HepG2 (cell line): Measurements from ENCODE around the gene SNX30. TPM values are rescaled to one million over a fixed set of nuclear protein-coding genes. Genes with fewer than 3 reads are reported as not detected.
A peak's percentile ranks its signal among the peaks of the same experiment; 100 is the strongest.

Experiments used
- KAT7 ChIP-seq: IDR thresholded peaks from 2 replicates; pipeline ENCODE4 v1.6.1; 2018; ENCODE audit warnings: borderline replicate concordance, missing compliant biosample characterization
- PHF5A ChIP-seq: IDR thresholded peaks from one replicate; pipeline ENCODE4 v1.6.1; 2018; ENCODE audit warnings: low read depth, missing genetic modification reagents; ENCODE audit not compliant: unreplicated experiment
- RBFOX2 ChIP-seq: fragments of 200-400 bp; formaldehyde crosslinking; IDR thresholded peaks from 2 replicates; pipeline ENCODE4 v1.6.1; 2017; ENCODE audit warnings: low read depth, mild to moderate bottlenecking, low read length
- TEAD3 ChIP-seq: optimal IDR thresholded peaks from 2 replicates; pipeline ENCODE3; 2016; ENCODE audit warnings: borderline replicate concordance
- XRCC5 ChIP-seq: fragments of 200-400 bp; formaldehyde crosslinking; optimal IDR thresholded peaks from 2 replicates; pipeline ENCODE3; 2017; ENCODE audit warnings: mild to moderate bottlenecking, low read length
- ZBTB8A ChIP-seq: sonication (generic); formaldehyde crosslinking; IDR thresholded peaks from 2 replicates; pipeline ENCODE4 v1.4.0; 2020; ENCODE audit warnings: mild to moderate bottlenecking, low read depth, missing genetic modification reagents, borderline replicate concordance
- ZC3H13 ChIP-seq: sonication (generic); formaldehyde crosslinking; IDR thresholded peaks from 2 replicates; pipeline ENCODE4 v1.8.1; 2023; ENCODE audit warnings: mild to moderate bottlenecking, missing genetic modification reagents, moderate library complexity
- ZNF24 ChIP-seq: fragments of 450-650 bp; IDR thresholded peaks from 2 replicates; pipeline ENCODE4 v1.6.1; 2017; ENCODE audit warnings: antibody characterized with exemption, mild to moderate bottlenecking
- ZSCAN25 ChIP-seq: sonication (generic); formaldehyde crosslinking; IDR thresholded peaks from 2 replicates; pipeline ENCODE4 v1.8.0; 2022; ENCODE audit warnings: mild to moderate bottlenecking, missing genetic modification reagents
- polyA plus RNA-seq, 8 experiments: library from polyadenylated mRNA; depleted of rRNA in 3 of 8; stranded (reverse) in 7 of 8; unstranded in 1 of 8; fragments of >200 nt; fragmentation: Illumina TruSeq in 4 of 8; extraction: Trizol in 4 of 8; gene quantifications; 2 replicates each; pipeline versions ENCODE4 v1.2.1 to v1.2.3, GENCODE V29; 2011 to 2016; ENCODE audit warnings: low read depth in 4 of 8, missing spikeins in 1 of 8, mixed read lengths in 1 of 8; ENCODE audit not compliant: insufficient read depth in 1 of 8
- total RNA-seq, 5 experiments: library from RNA; depleted of rRNA; stranded (reverse); fragments of >200 nt; fragmentation: Illumina TruSeq; extraction: Trizol; gene quantifications; 2 replicates each; pipeline ENCODE4 v1.2.3, GENCODE V29; 2016; ENCODE audit warnings: low read depth in 1 of 5
- TF ChIP-seq, protein P1 (sequence below): sonication (generic); formaldehyde crosslinking; IDR thresholded peaks from 2 replicates; pipeline ENCODE4 v1.8.0; 2022; ENCODE audit warnings: missing genetic modification reagents, mild to moderate bottlenecking, borderline replicate concordance
- TF ChIP-seq, protein P2 (sequence below): sonication (generic); formaldehyde crosslinking; IDR thresholded peaks from 2 replicates; pipeline ENCODE4 v1.5.0; 2020; ENCODE audit warnings: mild to moderate bottlenecking, missing genetic modification reagents
- TF ChIP-seq, protein P3 (sequence below): sonication (generic); formaldehyde crosslinking; IDR thresholded peaks from 2 replicates; pipeline ENCODE4 v1.9.0; 2021; ENCODE audit warnings: mild to moderate bottlenecking, missing genetic modification reagents
- TF ChIP-seq, protein P4 (sequence below): sonication (generic); formaldehyde crosslinking; conservative IDR thresholded peaks from 2 replicates; pipeline ENCODE4 v1.8.0; 2022; ENCODE audit warnings: missing genetic modification reagents
- TF ChIP-seq, protein P5 (sequence below): sonication (generic); formaldehyde crosslinking; IDR thresholded peaks from 2 replicates; pipeline ENCODE4 v1.8.1; 2022; ENCODE audit warnings: mild to moderate bottlenecking, missing genetic modification reagents
- TF ChIP-seq, protein P6 (sequence below): sonication (generic); formaldehyde crosslinking; IDR thresholded peaks from 2 replicates; pipeline ENCODE4 v1.4.0; 2020; ENCODE audit warnings: missing genetic modification reagents; ENCODE audit errors: not compliant biosample characterization

SNX30 gene
- total and polyA plus RNA-seq, 2 of the 13 experiments (the other 11 are each of a cell fraction or from before 2014, with no cell fraction given), result 4.4 to 12.4 TPM

DNA sequence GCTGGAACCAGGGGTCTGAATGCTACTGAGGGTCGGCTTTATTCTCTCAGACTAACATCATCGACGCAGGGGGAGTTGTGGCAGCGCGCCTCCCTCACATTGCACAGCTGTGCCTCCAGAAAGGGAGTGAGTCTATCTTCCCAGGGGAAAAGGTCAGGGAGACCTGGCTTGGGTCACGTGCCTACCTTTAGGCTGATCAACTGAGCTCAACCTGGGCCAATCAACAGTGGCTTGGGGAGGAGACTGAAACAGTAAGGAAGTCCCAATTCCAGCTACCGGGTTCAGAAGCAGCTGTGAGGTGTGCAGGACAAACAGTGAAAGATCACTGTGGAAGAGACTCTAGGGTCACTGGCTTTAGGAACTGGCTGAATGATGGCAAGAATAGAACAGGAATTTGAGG, 14.3 kb downstream of the SNX30 start (continued):
- TF ChIP-seq, protein P1, sequence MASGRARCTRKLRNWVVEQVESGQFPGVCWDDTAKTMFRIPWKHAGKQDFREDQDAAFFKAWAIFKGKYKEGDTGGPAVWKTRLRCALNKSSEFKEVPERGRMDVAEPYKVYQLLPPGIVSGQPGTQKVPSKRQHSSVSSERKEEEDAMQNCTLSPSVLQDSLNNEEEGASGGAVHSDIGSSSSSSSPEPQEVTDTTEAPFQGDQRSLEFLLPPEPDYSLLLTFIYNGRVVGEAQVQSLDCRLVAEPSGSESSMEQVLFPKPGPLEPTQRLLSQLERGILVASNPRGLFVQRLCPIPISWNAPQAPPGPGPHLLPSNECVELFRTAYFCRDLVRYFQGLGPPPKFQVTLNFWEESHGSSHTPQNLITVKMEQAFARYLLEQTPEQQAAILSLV, result no peak
- no peak for TF ChIP-seq ZC3H13
- TF ChIP-seq ZNF24, result no peak
- TF ChIP-seq ZBTB8A, result no peak
- TF ChIP-seq, protein P2, sequence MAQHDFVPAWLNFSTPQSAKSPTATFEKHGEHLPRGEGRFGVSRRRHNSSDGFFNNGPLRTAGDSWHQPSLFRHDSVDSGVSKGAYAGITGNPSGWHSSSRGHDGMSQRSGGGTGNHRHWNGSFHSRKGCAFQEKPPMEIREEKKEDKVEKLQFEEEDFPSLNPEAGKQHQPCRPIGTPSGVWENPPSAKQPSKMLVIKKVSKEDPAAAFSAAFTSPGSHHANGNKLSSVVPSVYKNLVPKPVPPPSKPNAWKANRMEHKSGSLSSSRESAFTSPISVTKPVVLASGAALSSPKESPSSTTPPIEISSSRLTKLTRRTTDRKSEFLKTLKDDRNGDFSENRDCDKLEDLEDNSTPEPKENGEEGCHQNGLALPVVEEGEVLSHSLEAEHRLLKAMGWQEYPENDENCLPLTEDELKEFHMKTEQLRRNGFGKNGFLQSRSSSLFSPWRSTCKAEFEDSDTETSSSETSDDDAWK, result no peak
- TF ChIP-seq, protein P3, sequence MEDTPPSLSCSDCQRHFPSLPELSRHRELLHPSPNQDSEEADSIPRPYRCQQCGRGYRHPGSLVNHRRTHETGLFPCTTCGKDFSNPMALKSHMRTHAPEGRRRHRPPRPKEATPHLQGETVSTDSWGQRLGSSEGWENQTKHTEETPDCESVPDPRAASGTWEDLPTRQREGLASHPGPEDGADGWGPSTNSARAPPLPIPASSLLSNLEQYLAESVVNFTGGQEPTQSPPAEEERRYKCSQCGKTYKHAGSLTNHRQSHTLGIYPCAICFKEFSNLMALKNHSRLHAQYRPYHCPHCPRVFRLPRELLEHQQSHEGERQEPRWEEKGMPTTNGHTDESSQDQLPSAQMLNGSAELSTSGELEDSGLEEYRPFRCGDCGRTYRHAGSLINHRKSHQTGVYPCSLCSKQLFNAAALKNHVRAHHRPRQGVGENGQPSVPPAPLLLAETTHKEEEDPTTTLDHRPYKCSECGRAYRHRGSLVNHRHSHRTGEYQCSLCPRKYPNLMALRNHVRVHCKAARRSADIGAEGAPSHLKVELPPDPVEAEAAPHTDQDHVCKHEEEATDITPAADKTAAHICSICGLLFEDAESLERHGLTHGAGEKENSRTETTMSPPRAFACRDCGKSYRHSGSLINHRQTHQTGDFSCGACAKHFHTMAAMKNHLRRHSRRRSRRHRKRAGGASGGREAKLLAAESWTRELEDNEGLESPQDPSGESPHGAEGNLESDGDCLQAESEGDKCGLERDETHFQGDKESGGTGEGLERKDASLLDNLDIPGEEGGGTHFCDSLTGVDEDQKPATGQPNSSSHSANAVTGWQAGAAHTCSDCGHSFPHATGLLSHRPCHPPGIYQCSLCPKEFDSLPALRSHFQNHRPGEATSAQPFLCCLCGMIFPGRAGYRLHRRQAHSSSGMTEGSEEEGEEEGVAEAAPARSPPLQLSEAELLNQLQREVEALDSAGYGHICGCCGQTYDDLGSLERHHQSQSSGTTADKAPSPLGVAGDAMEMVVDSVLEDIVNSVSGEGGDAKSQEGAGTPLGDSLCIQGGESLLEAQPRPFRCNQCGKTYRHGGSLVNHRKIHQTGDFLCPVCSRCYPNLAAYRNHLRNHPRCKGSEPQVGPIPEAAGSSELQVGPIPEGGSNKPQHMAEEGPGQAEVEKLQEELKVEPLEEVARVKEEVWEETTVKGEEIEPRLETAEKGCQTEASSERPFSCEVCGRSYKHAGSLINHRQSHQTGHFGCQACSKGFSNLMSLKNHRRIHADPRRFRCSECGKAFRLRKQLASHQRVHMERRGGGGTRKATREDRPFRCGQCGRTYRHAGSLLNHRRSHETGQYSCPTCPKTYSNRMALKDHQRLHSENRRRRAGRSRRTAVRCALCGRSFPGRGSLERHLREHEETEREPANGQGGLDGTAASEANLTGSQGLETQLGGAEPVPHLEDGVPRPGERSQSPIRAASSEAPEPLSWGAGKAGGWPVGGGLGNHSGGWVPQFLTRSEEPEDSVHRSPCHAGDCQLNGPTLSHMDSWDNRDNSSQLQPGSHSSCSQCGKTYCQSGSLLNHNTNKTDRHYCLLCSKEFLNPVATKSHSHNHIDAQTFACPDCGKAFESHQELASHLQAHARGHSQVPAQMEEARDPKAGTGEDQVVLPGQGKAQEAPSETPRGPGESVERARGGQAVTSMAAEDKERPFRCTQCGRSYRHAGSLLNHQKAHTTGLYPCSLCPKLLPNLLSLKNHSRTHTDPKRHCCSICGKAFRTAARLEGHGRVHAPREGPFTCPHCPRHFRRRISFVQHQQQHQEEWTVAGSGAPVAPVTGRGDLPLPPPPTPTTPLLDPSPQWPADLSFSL (CRISPR knock-in tag), result no peak
- no peak for TF ChIP-seq KAT7 (CRISPR knock-in tag)
- TF ChIP-seq PHF5A (CRISPR knock-in tag), result no peak
- TF ChIP-seq, protein P4, sequence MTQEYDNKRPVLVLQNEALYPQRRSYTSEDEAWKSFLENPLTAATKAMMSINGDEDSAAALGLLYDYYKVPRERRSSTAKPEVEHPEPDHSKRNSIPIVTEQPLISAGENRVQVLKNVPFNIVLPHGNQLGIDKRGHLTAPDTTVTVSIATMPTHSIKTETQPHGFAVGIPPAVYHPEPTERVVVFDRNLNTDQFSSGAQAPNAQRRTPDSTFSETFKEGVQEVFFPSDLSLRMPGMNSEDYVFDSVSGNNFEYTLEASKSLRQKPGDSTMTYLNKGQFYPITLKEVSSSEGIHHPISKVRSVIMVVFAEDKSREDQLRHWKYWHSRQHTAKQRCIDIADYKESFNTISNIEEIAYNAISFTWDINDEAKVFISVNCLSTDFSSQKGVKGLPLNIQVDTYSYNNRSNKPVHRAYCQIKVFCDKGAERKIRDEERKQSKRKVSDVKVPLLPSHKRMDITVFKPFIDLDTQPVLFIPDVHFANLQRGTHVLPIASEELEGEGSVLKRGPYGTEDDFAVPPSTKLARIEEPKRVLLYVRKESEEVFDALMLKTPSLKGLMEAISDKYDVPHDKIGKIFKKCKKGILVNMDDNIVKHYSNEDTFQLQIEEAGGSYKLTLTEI (CRISPR knock-in tag), result no peak
- no peak for TF ChIP-seq TEAD3 (CRISPR knock-in tag)
- no peak for TF ChIP-seq ZSCAN25 (CRISPR knock-in tag)
- TF ChIP-seq, protein P5, sequence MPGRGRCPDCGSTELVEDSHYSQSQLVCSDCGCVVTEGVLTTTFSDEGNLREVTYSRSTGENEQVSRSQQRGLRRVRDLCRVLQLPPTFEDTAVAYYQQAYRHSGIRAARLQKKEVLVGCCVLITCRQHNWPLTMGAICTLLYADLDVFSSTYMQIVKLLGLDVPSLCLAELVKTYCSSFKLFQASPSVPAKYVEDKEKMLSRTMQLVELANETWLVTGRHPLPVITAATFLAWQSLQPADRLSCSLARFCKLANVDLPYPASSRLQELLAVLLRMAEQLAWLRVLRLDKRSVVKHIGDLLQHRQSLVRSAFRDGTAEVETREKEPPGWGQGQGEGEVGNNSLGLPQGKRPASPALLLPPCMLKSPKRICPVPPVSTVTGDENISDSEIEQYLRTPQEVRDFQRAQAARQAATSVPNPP, result no peak
- TF ChIP-seq, protein P6, sequence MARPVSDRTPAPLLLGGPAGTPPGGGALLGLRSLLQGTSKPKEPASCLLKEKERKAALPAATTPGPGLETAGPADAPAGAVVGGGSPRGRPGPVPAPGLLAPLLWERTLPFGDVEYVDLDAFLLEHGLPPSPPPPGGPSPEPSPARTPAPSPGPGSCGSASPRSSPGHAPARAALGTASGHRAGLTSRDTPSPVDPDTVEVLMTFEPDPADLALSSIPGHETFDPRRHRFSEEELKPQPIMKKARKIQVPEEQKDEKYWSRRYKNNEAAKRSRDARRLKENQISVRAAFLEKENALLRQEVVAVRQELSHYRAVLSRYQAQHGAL (CRISPR knock-in tag), result no peak
- TF ChIP-seq XRCC5, result no peak
- peak; percentile 23; the same call in 1 of the 2 replicates for TF ChIP-seq RBFOX2
